ENCODE data around the gene KCTD7.

DNA sequence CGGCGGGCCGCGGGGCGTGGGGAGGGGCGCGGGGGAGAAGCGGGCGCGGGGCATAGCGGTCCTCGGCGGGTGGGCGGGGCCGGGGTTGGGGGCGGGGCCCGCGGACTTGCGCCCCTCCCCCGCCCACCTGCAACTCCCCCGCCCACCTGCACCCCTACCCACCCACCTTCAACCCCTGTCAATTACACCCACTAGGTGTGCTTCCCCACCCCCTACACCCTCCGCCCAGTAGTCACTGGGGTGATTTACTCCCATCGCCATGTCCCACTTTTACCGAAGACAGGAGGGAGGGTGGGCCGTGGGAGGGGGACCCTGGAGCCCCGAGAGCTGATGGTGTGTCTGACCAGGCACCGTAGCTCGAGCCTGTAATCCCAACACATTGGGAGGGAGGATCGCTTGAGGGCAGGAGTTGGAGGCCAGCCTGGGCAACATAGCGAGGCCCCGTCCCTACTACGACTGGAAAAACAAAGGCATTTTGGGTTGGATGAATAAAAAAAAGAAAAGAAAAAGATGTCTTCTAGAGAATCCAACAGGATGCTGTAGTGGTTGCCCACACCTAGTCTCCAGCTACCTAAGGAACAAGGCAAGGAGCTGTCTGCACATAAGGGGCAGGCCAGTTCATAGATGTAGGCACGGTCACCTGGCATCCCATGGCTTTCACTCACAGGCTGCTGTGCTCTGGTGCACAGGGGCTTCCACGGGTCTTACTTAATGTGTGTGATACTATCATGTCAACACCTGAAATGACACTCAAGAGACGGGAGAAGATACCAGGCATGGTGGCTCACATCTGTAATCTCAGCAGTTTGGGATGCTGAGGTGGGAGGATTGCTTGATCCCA is 761 bp downstream of the KCTD7 start:
- TF ChIP-seq POLR2A (IDR thresholded peaks at IDR 0.05) = no peak
- TF ChIP-seq, protein P1, sequence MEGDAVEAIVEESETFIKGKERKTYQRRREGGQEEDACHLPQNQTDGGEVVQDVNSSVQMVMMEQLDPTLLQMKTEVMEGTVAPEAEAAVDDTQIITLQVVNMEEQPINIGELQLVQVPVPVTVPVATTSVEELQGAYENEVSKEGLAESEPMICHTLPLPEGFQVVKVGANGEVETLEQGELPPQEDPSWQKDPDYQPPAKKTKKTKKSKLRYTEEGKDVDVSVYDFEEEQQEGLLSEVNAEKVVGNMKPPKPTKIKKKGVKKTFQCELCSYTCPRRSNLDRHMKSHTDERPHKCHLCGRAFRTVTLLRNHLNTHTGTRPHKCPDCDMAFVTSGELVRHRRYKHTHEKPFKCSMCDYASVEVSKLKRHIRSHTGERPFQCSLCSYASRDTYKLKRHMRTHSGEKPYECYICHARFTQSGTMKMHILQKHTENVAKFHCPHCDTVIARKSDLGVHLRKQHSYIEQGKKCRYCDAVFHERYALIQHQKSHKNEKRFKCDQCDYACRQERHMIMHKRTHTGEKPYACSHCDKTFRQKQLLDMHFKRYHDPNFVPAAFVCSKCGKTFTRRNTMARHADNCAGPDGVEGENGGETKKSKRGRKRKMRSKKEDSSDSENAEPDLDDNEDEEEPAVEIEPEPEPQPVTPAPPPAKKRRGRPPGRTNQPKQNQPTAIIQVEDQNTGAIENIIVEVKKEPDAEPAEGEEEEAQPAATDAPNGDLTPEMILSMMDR (IDR thresholded peaks at IDR 0.05) = no peak
- no peak for TF ChIP-seq POLR2AphosphoS5 (IDR thresholded peaks at IDR 0.05)
- no peak for TF ChIP-seq EP300 (IDR thresholded peaks at IDR 0.05)

Measured in stomach (tissue), 4 donors.